BLaER1 treated with 17β-estradiol and CSF1 and Interleukin-3, amounts not matched to agents 10 nM and 100 nM (cell line): Measurements from ENCODE around the gene NOC2L.
"Not testable (repeated sequence)": the region's sequence is repeated elsewhere in the genome, so short reads cannot be mapped to it uniquely, and the experiment has no call there.

Experiments used
- H3K27ac ChIP-seq, 11 experiments: shearing (Covaris generic); formaldehyde crosslinking; 2 replicates each; pipeline ENCODE4 v1.8.1; 2022
- H3K27me3 ChIP-seq, 11 experiments: shearing (Covaris generic); formaldehyde crosslinking; 2 replicates each; pipeline ENCODE4 v1.8.1; 2022
- H3K36me3 ChIP-seq, 11 experiments: shearing (Covaris generic); formaldehyde crosslinking; 2 replicates each; pipeline ENCODE4 v1.8.1; 2022
- H3K4me1 ChIP-seq, 10 experiments: shearing (Covaris generic); formaldehyde crosslinking; 2 replicates each; pipeline ENCODE4 v1.8.1; 2022
- H3K4me2 ChIP-seq, 11 experiments: shearing (Covaris generic); formaldehyde crosslinking; 2 replicates each; pipeline ENCODE4 v1.8.1; 2022
- H3K4me3 ChIP-seq, 10 experiments: shearing (Covaris generic); formaldehyde crosslinking; 2 replicates each; pipeline ENCODE4 v1.8.1; 2022
- H3K9ac ChIP-seq, 11 experiments: shearing (Covaris generic); formaldehyde crosslinking; 2 replicates each; pipeline ENCODE4 v1.8.1; 2022
- H3K9me3 ChIP-seq, 11 experiments: shearing (Covaris generic); formaldehyde crosslinking; replicated peaks in 1 of 11; 2 replicates each; pipeline ENCODE4 v1.8.1; 2022
- H4K20me1 ChIP-seq, 11 experiments: shearing (Covaris generic); formaldehyde crosslinking; 2 replicates each; pipeline ENCODE4 v1.8.1; 2022
- Cebpa-rat ChIP-seq, 11 experiments: shearing (Covaris generic); IDR thresholded peaks; 2 replicates each; pipeline ENCODE4 v1.8.1; 2022

NOC2L gene

DNA sequence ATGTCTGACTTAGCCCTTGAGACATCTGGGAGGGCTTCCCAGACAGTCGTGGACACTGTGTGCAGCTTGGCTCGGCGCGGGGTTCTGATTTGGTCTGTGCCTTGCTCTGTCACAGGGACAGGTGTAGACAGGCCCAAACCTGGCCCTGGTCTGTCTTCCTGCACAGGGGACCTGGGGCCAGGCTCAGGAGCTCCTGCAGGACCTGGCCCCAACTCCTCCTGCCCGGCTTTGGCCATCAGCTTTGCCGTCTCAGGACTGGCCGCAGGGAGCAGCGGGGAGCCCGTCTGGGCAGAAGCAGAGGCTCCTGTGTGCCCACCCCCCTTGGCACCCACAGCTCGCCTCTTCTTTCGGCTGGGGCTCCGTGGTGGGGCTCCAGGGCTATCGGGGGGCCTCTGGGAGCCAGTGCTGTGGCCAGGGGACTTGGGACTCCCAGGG lies 21.1 kb upstream of the NOC2L start:
- peaks cover 4 to 25% (median 22%) of the 10 kb centered on the region in 10 experiments; a peak in 18 of 20 replicates for H3K4me1 ChIP-seq
- no peak overlapping the region for H3K4me2 ChIP-seq
- peaks cover 0 to 31% (median 4%) of the 10 kb centered on the region in 11 experiments; a peak in 9 of 22 replicates for H4K20me1 ChIP-seq
- H3K36me3 ChIP-seq: no peaks in the 10 kb centered on the region
- H3K9me3 ChIP-seq: 0 out of 22 replicates have a peak, but pooled peaks cover 0 to 4% (median 0%) of the 10 kb centered on the region in 11 experiments
- TF ChIP-seq Cebpa-rat (IDR thresholded peaks at IDR 0.05): no peak
- H3K9ac ChIP-seq: no peak overlapping the region
- no peak overlapping the region for H3K4me3 ChIP-seq
- no peak overlapping the region for H3K27ac ChIP-seq
- peaks cover 14 to 56% (median 29%) of the 10 kb centered on the region in 11 experiments for H3K27me3 ChIP-seq

DNA sequence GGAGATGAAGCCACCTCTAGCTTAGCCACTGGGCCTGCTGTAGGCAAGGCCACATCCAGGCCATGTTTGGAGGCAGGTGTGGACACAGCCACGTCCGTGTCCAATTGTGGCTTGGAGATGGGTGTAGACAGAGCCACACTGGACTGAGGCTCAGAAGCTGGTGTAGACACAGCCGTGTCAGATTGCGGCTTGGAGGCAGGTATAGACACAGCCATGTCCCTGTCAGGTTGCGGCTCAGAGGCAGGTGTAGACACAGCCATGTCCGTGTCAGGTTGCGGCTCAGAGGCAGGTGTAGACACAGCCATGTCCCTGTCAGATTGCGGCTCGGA lies 20.7 kb upstream of the NOC2L start:
- no peak for TF ChIP-seq Cebpa-rat (IDR thresholded peaks at IDR 0.05)
- H3K27me3 ChIP-seq: peaks cover 15 to 56% (median 29%) of the 10 kb centered on the region in 11 experiments
- no peak overlapping the region for H3K4me3 ChIP-seq
- no peaks in the 10 kb centered on the region for H3K36me3 ChIP-seq
- no peak overlapping the region for H3K27ac ChIP-seq
- H3K9ac ChIP-seq: no peak overlapping the region
- peaks cover 0 to 33% (median 4%) of the 10 kb centered on the region in 11 experiments; a peak in 9 of 22 replicates for H4K20me1 ChIP-seq
- H3K9me3 ChIP-seq: 0 out of 22 replicates have a peak, but pooled peaks cover 0 to 4% (median 0%) of the 10 kb centered on the region in 11 experiments
- H3K4me1 ChIP-seq: peaks cover 4 to 25% (median 22%) of the 10 kb centered on the region in 10 experiments; a peak in 18 of 20 replicates
- no peak overlapping the region for H3K4me2 ChIP-seq

DNA sequence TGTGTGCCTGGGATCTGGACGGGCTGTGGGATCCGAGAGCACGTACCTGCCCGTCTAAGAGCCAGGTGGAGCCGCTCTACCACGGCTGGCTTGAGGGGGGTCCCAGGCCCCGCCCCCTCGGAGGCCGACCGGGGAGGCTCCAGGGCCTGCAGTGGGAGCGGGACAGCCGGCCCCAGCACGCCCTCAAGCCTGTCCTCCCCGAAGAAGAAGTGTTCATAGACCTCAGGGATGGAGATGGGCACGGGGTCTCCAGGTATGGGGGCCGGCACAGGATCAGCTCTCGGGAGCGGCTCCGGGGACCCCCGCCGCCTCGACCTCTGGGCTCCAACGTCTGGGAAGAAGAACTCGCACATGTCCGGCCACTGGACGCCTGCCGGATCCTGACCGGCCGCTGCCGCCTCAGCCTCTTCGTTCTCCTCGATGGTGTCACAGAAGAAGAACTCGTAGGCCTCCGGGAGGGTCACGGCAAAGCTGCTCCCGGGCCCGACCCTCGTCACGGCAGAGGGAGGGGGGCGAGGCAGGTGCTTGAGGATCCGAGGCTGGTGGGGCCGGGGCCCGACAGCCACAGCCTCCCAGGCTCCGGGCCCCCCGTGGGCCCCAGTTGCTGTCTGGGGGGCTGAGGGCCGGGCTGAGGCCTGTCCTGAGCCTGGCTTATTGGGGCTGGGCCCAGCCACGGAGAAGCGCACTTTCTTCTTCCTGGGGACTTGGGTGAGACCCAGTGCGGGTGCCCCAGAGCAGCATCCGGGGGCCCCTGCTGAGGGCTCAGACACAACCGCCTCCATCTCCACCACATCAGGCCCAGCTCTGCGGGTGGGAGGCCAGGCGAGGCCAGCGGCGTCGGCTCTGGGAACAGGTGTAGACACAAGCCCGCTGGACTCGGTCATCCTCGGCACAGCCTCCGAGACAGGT lies 20.0 kb upstream of the NOC2L start:
- no peak for TF ChIP-seq Cebpa-rat (IDR thresholded peaks at IDR 0.05)
- no peak overlapping the region for H3K9ac ChIP-seq
- H3K4me2 ChIP-seq: no peak overlapping the region
- peaks cover 4 to 25% (median 22%) of the 10 kb centered on the region in 10 experiments; a peak in 18 of 20 replicates for H3K4me1 ChIP-seq
- H3K4me3 ChIP-seq: no peak overlapping the region
- no peaks in the 10 kb centered on the region for H3K36me3 ChIP-seq
- peaks cover 0 to 33% (median 4%) of the 10 kb centered on the region in 11 experiments; a peak in 9 of 22 replicates for H4K20me1 ChIP-seq
- no peak overlapping the region for H3K27ac ChIP-seq
- peaks cover 16 to 57% (median 29%) of the 10 kb centered on the region in 11 experiments; a peak in 19 of 22 replicates for H3K27me3 ChIP-seq
- 0 out of 22 replicates have a peak, but pooled peaks cover 0 to 4% (median 0%) of the 10 kb centered on the region in 11 experiments for H3K9me3 ChIP-seq

DNA sequence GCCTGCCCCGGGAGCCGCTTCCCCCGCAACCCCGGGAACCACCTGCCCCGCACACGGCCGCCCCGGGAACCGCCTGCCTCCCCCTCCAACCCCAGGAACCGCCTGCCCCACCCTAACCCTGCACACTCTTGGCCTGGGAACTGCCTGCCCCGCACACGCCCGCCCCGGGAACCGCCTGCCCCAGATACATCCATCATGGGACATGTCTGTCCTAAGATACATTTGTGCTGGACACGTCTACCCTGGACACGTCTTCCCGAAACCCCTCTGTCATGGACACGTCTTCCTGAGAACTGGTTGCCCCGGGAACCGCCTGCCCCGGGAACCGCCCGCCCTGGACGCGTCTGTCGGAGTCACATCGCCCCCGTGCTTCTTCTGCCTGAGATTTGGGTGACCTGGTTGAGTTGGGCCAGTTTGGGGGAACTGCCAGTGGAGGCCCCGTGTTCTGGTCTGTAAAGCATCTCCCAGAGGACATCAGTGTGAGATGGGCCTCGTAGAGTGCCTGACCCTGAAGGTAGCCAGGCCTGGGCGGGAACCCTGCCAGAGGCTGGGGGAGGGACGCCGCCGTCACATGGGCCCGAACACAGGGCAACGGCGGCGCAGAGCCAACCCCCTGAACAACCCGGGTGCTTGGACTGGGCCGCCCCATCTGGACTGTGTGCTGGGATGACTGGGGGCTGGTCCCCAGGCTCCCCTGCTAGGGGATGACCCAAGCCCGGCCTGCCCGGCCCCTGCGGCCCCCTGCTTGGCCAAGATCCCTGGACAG lies 19.2 kb upstream of the NOC2L start:
- Histone ChIP-seq H4K20me1 (peaks cover 0 to 33% (median 4%) of the 10 kb centered on the region in 11 experiments; a peak in 9 of 22 replicates), H3K36me3 (no peaks in the 10 kb centered on the region), H3K4me2 (no peak overlapping the region), H3K27ac (no peak overlapping the region), H3K4me3 (no peak overlapping the region), H3K27me3 (peaks cover 15 to 58% (median 36%) of the 10 kb centered on the region in 11 experiments; a peak in 19 of 22 replicates), H3K9ac (no peak overlapping the region), H3K9me3 (0 out of 22 replicates have a peak, but pooled peaks cover 0 to 4% (median 0%) of the 10 kb centered on the region in 11 experiments), H3K4me1 (peaks cover 4 to 25% (median 22%) of the 10 kb centered on the region in 10 experiments; a peak in 18 of 20 replicates)
- no peak for TF ChIP-seq Cebpa-rat (IDR thresholded peaks at IDR 0.05)

DNA sequence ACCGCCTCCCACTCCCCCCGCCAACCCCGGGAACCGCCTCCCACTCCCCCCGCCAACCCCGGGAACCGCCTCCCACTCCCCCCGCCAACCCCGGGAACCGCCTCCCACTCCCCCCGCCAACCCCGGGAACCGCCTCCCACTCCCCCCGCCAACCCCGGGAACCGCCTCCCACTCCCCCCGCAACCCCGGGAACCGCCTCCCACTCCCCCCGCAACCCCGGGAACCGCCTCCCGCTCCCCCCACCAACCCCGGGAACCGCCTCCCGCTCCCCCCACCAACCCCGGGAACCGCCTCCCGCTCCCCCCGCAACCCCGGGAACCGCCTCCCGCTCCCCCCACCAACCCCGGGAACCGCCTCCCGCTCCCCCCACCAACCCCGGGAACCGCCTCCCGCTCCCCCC lies 17.7 kb upstream of the NOC2L start:
- H3K27ac ChIP-seq, H3K9ac ChIP-seq, H3K9me3 ChIP-seq, H3K4me3 ChIP-seq, H3K36me3 ChIP-seq, H3K4me2 ChIP-seq: not testable (repeated sequence)
- peaks cover 0 to 37% (median 4%) of the 10 kb centered on the region in 11 experiments; a peak in 9 of 22 replicates for H4K20me1 ChIP-seq
- H3K27me3 ChIP-seq: peaks cover 23 to 58% (median 46%) of the 10 kb centered on the region in 11 experiments
- peaks cover 4 to 18% (median 15%) of the 10 kb centered on the region in 10 experiments; a peak in 18 of 20 replicates for H3K4me1 ChIP-seq

DNA sequence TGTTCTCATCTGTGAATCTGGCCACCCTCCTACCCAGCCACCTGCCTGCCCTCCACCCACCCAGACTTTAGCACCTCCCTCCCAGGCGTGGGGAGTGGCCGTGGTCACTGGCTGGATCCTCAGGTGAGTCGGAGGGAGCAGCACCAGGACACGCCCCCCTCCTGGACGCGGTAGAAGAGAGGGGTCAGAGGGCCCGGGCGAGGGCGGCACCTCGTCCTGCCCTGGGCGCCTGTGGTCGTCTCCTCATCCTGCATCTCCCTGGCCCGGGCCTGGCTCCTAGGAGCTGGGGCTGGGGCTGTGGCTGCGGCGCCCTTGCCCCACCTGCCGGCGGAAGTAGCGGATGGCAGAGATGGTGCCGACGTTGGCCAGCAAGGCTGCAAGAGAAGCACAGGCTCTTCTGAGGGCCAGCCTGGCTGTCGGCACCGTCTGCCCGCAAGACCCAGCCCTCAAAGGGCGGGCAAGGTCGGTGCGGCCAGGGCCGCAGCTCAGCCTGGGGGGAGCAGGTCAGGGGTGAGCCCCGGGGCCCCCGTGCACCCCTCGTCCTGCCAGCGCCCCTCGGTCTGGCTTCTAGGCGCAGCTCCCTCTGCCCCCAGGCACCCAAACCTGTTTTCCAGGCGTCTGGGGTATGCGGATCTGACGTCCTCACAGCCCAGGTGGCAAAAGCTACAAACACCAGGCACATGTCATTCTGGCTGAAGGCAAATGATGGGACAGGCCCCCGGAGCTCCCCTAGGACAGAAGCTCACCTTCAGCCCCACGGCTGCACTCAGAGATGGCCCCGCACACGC lies 17.0 kb upstream of the NOC2L start:
- no peak for TF ChIP-seq Cebpa-rat (IDR thresholded peaks at IDR 0.05)
- Histone ChIP-seq H4K20me1 (peaks cover 0 to 38% (median 4%) of the 10 kb centered on the region in 11 experiments; a peak in 9 of 22 replicates), H3K4me1 (peaks cover 4 to 13% (median 12%) of the 10 kb centered on the region in 10 experiments; a peak in 18 of 20 replicates), H3K9ac (0 out of 22 replicates have a peak overlapping the region, but pooled peaks of 1 of the 11 experiments have one; percentile 29), H3K4me3 (no peak overlapping the region), H3K36me3 (no peaks in the 10 kb centered on the region), H3K27ac (no peak overlapping the region), H3K4me2 (peak overlapping the region; percentile 17 to 81 (median 73)), H3K9me3 (0 out of 22 replicates have a peak, but pooled peaks cover 0 to 4% (median 0%) of the 10 kb centered on the region in 11 experiments), H3K27me3 (peaks cover 28 to 61% (median 53%) of the 10 kb centered on the region in 11 experiments)

DNA sequence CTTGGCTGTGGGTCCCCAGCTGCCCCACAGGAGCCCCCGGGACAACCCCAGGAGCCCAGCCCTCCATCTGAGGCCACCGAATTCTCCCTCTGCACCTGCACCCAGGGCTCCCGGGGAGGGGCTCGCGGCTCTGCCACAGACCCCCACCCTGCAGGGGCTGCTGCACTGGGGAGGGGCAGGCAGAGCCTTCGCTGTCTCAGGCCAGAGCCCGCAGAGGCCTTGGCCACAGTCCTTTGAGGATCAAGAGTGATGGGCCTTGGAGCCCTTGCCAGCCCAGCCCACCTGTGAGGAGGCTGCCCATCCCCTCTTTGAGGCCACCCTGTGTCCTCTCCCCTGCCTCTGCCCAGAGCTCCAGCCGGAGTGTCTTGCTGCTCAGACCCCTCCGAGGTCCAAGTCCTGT lies 16.3 kb upstream of the NOC2L start:
- Histone ChIP-seq H3K4me1 (peaks cover 4 to 13% (median 12%) of the 10 kb centered on the region in 10 experiments; a peak in 18 of 20 replicates), H3K4me3 (no peak overlapping the region), H3K4me2 (peak overlapping the region in 7 of 11 experiments; percentile 17 to 81 (median 71); a peak in 11 of 22 replicates), H3K9ac (no peak overlapping the region), H3K27me3 (peaks cover 32 to 63% (median 58%) of the 10 kb centered on the region in 11 experiments), H3K27ac (no peak overlapping the region), H4K20me1 (peaks cover 0 to 32% (median 4%) of the 10 kb centered on the region in 11 experiments; a peak in 9 of 22 replicates), H3K36me3 (no peaks in the 10 kb centered on the region), H3K9me3 (0 out of 22 replicates have a peak, but pooled peaks cover 0 to 4% (median 0%) of the 10 kb centered on the region in 11 experiments)
- TF ChIP-seq Cebpa-rat (IDR thresholded peaks at IDR 0.05): no peak
